Measurements from ENCODE around the gene PTPA.

The PTPA gene

DNA sequence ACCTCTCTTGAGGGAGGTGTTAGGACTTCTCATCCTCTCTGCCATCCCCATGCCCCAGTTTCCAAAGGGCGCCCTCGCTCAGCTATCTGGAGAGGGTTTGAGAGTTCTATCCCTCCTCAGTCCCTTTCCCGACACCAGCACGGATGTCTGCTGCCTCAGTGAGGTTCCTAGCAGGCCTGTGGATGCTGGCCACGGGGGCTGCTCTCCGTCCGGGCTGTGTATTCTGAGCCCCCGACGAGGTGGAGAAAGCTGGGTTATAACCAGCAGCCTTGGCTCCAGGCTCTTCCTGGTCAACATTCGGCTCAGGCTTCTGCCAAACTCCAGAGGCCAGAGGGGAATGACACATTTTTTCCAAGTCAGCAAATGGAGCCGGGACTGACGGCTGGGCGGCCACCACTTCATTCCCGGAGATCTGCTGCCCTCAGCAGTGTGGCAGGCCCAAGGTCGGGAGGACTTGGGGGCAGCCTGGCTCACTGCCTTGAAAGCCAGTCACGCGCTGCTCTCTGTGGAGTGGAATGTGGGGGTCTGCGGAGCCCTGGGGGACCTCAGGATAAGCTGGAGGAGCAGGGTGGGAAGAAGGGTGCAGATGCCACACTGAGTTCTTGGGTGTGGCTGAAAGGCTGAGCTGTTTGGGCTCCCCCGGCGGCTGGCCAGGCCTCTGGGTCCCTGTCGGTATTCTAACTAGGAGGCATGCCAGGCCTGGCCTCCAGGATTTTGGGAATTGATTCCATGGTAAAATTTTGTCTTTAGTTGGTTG lies 27.4 kb downstream of the PTPA start:
- DNase-seq, result no peak

- DNase-seq, result peak; percentile 93
Observed at GRCh38 chr9:129139233-129139992, 28.2 kb downstream of the PTPA start.

GRCh38 chr9:129139993-129140396 lies 28.8 kb downstream of the PTPA start:
- peak; percentile 96 for DNase-seq

GRCh38 chr9:129140397-129141065 lies 29.3 kb downstream of the PTPA start:
- DNase-seq, result peak; percentile 31

GRCh38 chr9:129141066-129142041 lies 30.1 kb downstream of the PTPA start:
- DNase-seq, result peak; percentile 69

DNA sequence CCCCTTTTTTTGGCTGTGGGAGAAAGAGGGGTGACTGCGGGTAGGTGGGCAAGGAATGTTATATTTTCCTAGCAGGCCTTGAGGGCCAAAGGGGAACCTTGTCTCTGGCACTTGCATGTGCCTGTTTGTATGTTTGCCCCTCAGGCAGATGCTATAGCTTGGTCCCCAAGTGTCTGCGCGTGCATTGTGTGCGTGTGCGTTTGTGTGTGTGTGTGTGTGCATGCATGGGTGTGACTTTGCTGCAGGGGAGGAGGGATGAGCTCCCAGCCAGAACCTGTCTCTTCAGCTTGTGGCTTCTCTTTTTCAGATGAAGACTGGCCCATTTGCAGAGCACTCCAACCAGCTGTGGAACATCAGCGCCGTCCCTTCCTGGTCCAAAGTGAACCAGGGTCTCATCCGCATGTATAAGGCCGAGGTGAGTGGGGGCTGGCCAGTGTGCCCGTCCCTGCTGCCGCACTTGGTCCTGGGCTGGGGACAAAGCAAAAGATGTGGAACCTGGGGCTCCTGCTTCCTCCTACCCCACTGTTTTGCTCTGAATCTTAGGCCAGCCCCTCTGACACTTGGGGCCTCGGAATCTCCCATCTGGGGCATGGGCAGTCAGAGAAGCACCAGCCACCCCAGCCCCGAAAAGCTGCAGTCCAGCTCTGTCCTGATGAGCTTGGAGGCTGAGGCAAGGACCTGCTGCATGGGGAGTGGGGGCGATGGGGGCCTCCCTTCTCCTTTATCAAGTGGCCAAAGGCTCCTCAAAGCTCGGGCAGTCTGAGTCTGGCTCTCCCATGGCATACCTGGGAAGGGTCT lies 31.1 kb downstream of the PTPA start:
- no peak for DNase-seq

GRCh38 chr9:129143031-129143927 lies 32.1 kb downstream of the PTPA start:
- peak; percentile 33 for DNase-seq

DNA sequence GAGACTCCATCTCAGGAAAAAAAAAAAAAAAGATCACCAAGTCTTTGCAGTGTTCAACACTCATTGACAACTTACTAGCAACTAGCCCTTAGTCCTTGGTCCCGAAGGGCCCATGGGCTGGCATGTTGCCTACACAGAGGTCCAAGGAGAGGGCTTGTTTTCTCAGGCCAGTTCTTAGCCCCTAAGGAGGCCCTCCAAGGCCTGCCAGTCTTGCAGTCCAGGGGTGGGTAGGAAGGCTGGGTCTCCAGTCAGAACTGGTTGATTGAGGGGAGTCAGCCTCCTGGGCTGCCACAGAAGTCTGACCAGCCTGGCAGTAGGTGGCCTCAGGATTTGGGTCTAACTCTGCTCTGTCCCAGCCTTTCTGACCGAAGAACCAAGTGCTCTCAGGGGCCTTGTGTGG lies 34.1 kb downstream of the PTPA start:
- no peak for DNase-seq

GRCh38 chr9:129145841-129146292 lies 34.7 kb downstream of the PTPA start:
- DNase-seq, result no peak

GRCh38 chr9:129146441-129146941 lies 35.3 kb downstream of the PTPA start:
- no peak for DNase-seq

- no peak for DNase-seq
Observed at GRCh38 chr9:129148463-129149204, 37.4 kb downstream of the PTPA start.

DNA sequence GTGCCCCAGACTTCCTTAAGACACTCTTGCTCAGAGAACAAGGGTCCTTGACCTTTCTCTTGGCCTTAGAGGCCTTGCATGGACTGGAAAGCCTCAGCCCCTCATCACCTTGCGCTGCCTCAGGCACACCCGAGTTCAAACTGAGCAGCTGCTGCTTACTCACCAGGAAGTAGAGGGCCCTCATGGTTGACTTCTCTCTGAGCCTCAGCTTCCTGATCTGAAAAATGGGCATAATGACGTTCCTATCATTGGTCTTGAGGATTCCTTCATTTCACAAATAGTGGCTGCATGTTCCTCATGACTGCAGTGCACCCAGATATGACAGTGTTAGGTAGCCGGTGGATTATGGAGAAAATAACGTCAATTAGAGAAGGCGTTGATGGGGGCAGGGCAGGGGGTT lies 38.2 kb downstream of the PTPA start:
- DNase-seq, result no peak

GRCh38 chr9:129150122-129150521 lies 38.9 kb downstream of the PTPA start:
- no peak for DNase-seq

DNA sequence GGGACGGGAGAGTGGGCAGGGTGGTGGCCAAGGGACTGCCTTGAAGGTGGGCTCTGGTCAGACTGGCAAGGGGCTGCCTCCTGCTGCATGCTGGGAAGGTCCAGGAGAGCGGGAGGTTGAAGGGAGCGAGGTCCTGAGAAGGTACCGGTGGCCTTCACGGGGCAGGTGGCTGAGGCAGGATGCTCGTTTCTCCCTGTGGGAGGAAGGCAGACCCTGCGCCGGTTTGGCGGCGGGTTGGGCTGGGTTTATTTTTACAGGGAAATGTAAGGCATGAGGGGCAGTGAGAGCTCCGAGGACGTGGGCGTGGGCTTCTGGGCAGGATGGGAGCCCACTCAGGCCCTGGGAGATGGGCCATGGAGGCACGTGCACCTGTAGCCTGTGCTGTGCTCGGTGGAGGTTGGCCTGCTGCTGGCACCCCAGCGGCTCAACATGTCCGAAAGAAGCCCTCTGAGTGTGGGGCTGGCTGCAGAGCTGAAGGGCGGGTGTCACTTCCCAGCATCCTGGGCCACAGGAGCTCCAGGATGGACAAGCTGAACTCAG lies 39.5 kb downstream of the PTPA start:
- DNase-seq, result no peak

- no peak for DNase-seq
Observed at GRCh38 chr9:129151469-129151868, 40.3 kb downstream of the PTPA start.

- DNase-seq, result no peak
Observed at GRCh38 chr9:129154866-129155477, 43.8 kb downstream of the PTPA start.

DNA sequence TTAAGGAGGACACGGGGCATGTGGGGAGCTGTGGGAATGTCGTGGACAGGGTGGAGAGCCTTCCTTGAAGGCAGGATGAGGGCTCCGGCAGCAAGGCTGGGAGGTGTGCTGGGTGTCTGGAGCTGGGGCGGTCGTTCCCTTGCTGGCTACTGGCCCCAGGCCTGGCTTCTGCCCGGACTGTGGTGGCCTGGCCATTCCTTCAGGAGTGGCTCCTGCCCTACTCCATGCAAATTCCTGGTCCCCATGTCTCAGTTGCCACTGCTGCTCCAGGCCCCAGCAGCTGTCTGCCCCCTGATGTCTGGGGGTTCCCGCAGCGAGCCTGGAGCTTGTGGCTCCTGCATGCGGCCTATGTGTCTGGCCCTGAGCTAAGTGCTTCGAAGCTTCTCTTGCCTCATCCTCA lies 44.9 kb downstream of the PTPA start:
- no peak for DNase-seq

GRCh38 chr9:129160712-129161533 lies 49.7 kb downstream of the PTPA start:
- no peak for DNase-seq
